GM12872 (cell line): Measurements from ENCODE around the gene C19orf12.

Experiments
- CTCF ChIP-seq: IDR thresholded peaks from 3 replicates; pipeline ENCODE4 v1.5.1; 2011; ENCODE audit warnings: low read depth, mild to moderate bottlenecking, low read length, moderate library complexity; ENCODE audit not compliant: insufficient read depth

The C19orf12 gene

GRCh38 chr19:29671393-29672160 lies 43.5 kb downstream of the C19orf12 start:
- peak; percentile 71 for TF ChIP-seq CTCF

- no peak for TF ChIP-seq CTCF
Observed at GRCh38 chr19:29670255-29670654, 44.8 kb downstream of the C19orf12 start.

- peak; percentile 42; the same call in 2 of the 3 replicates for TF ChIP-seq CTCF
Observed at GRCh38 chr19:29668746-29669609, 46.1 kb downstream of the C19orf12 start.

GRCh38 chr19:29667901-29668341 lies 47.1 kb downstream of the C19orf12 start:
- peak; percentile 42; the same call in 2 of the 3 replicates for TF ChIP-seq CTCF

- TF ChIP-seq CTCF = no peak
Observed at GRCh38 chr19:29667387-29667783, 47.7 kb downstream of the C19orf12 start.

- no peak for TF ChIP-seq CTCF
Observed at GRCh38 chr19:29666578-29667386, 48.3 kb downstream of the C19orf12 start.
